Measurements from ENCODE around the gene ANK2. TPM values are rescaled to one million over a fixed set of nuclear protein-coding genes. Genes with fewer than 3 reads are reported as not detected.

The ANK2 gene
- total RNA-seq, 2 donors from 2014 or later, result 21.3 to 81.6 TPM

DNA sequence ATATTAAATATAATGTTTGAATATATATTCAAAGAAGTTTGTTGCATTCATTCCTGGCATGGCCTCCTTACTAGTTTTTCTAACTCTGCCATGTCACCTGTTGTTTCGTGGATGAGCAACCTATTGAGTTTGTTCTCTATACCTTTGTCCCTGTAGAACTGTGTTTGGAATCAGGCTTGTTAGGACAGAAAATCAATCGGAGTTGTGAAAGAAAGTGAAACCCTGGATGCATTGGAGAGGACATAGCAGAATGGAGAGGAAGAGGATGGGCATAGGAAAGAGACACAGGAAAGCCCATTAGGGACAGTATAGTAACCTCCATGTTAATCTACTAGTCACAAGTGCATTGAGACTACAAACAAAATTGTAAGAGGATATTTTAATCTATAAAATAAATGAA is 31.2 kb downstream of the ANK2 start:
- Histone ChIP-seq H3K9me3 (no peaks in the 10 kb centered on the region), H3K4me3 (no peak overlapping the region), H3K27ac (no peak overlapping the region), H3K4me1 (ENCODE audit: control insufficient read depth in 1 of 2, low read depth in 2 of 2) (no peaks in the 10 kb centered on the region), H3K36me3 (no peaks in the 10 kb centered on the region), H3K27me3 (replicated peaks; ENCODE audit: insufficient read depth) (no peaks in the 10 kb centered on the region)
- TF ChIP-seq, protein P1, sequence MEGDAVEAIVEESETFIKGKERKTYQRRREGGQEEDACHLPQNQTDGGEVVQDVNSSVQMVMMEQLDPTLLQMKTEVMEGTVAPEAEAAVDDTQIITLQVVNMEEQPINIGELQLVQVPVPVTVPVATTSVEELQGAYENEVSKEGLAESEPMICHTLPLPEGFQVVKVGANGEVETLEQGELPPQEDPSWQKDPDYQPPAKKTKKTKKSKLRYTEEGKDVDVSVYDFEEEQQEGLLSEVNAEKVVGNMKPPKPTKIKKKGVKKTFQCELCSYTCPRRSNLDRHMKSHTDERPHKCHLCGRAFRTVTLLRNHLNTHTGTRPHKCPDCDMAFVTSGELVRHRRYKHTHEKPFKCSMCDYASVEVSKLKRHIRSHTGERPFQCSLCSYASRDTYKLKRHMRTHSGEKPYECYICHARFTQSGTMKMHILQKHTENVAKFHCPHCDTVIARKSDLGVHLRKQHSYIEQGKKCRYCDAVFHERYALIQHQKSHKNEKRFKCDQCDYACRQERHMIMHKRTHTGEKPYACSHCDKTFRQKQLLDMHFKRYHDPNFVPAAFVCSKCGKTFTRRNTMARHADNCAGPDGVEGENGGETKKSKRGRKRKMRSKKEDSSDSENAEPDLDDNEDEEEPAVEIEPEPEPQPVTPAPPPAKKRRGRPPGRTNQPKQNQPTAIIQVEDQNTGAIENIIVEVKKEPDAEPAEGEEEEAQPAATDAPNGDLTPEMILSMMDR (IDR thresholded peaks at IDR 0.05), result no peak
- no peak for ATAC-seq (ENCODE audit: insufficient number of reproducible peaks, low FRiP score, low read depth)
- no peak for DNase-seq (ENCODE audit: low spot score)

DNA sequence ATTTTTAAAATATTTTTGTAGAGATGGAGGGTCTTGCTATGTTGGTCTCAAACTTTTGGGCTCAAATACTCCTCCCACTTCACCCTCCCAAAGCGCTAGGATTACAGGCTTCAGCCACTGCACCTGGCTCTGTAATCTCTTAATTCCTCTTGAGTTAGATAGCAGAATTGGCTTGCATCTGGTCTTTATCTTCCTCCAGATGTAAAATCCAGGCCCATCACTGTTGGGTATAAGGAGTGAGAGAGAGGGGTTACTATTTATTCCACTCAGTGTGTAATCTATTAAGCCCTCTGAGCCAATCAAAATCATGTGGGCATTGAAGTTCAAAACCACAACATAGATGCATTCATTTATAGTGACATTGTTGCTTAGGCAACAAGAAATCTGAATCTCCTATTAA is 33.9 kb downstream of the ANK2 start:
- DNase-seq (ENCODE audit: low spot score) (no peak), ATAC-seq (ENCODE audit: insufficient number of reproducible peaks, low FRiP score, low read depth) (no peak)
- TF ChIP-seq, protein P1 (IDR thresholded peaks at IDR 0.05), result no peak
- Histone ChIP-seq H3K9me3 (no peaks in the 10 kb centered on the region), H3K27me3 (replicated peaks; ENCODE audit: insufficient read depth) (no peaks in the 10 kb centered on the region), H3K36me3 (no peaks in the 10 kb centered on the region), H3K27ac (no peak overlapping the region), H3K4me1 (ENCODE audit: control insufficient read depth in 1 of 2, low read depth in 2 of 2) (no peaks in the 10 kb centered on the region), H3K4me3 (no peak overlapping the region)

DNA sequence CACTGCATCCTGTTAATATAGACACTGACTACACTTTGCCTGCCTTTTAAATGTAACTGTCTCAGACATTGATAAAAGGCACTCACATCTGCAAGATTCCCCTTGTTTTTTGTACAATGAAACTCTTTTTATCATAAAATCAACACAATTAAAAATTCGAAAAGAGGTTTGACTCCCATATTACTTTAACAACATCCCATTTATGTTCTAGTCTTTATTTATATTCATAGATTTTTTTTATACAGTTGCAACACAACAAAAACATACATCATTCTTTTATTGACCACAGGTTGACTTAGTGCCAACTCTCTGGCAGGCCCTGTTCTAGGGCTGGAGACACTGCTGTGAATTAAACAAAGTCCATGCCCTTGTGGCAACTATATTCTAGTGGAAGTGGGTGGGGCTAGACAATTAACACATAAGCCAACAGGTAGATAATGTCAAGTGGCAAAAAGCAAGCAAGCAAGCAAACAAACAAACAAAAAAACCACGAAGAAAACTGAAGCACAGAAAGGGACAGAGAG is 36.8 kb downstream of the ANK2 start:
- no peak overlapping the region for H3K4me3 ChIP-seq
- DNase-seq (ENCODE audit: low spot score) (no peak), ATAC-seq (ENCODE audit: insufficient number of reproducible peaks, low FRiP score, low read depth) (no peak)
- TF ChIP-seq, protein P1 (IDR thresholded peaks at IDR 0.05), result no peak
- H3K4me1 ChIP-seq (ENCODE audit: control insufficient read depth in 1 of 2, low read depth in 2 of 2), result no peaks in the 10 kb centered on the region
- H3K27ac ChIP-seq, result no peak overlapping the region
- no peaks in the 10 kb centered on the region for H3K9me3 ChIP-seq
- no peaks in the 10 kb centered on the region for H3K36me3 ChIP-seq
- H3K27me3 ChIP-seq (replicated peaks; ENCODE audit: insufficient read depth), result no peaks in the 10 kb centered on the region

DNA sequence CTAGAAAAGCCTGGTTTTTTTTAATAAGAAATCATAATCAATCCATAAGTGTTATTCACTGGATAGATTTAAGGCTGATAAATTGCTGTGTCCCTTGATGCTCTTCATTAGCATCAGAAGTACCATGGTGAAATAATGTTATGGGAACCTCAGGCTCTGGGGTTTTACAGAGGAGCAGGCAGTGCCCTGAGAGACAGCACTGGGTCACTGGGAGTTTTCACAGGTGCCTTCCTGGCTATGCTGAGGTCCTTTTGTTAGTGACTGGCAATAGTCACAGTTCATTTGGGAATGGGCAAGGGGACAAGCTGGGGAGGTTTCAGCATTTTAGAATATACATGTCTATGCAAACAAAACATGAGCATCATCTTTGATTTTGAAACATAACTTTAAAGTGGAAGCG is 38.6 kb downstream of the ANK2 start:
- TF ChIP-seq, protein P1 (IDR thresholded peaks at IDR 0.05), result no peak
- no peak for DNase-seq (ENCODE audit: low spot score)
- Histone ChIP-seq H3K4me1 (ENCODE audit: control insufficient read depth in 1 of 2, low read depth in 2 of 2) (no peaks in the 10 kb centered on the region), H3K4me3 (no peak overlapping the region), H3K36me3 (no peaks in the 10 kb centered on the region), H3K27ac (no peak overlapping the region), H3K27me3 (replicated peaks; ENCODE audit: insufficient read depth) (no peaks in the 10 kb centered on the region), H3K9me3 (no peaks in the 10 kb centered on the region)
- no peak for ATAC-seq (ENCODE audit: insufficient number of reproducible peaks, low FRiP score, low read depth)

DNA sequence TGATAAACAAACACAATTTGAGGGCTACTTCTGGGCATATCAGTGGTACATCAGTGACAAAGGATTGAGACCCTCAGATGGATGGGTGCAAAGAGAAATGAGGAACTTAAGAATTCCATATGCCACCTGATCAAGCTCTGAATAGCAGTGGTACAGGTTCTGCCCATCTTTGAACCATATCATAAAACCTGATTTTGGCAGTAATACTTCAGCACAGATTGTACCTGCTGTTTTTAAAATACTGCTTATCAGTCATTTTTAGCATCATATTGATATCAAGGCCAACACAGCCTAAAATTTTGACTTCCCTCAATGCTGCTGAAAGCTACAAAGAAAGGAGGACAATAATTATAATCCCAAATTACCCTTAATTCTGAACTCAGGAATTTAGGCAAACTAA is 41.5 kb downstream of the ANK2 start:
- ATAC-seq (ENCODE audit: insufficient number of reproducible peaks, low FRiP score, low read depth) (no peak), DNase-seq (ENCODE audit: low spot score) (no peak)
- H3K27me3 ChIP-seq (replicated peaks; ENCODE audit: insufficient read depth), result no peaks in the 10 kb centered on the region
- H3K27ac ChIP-seq, result no peak overlapping the region
- no peaks in the 10 kb centered on the region for H3K4me1 ChIP-seq (ENCODE audit: control insufficient read depth in 1 of 2, low read depth in 2 of 2)
- H3K4me3 ChIP-seq, result no peak overlapping the region
- H3K36me3 ChIP-seq, result no peaks in the 10 kb centered on the region
- TF ChIP-seq, protein P1 (IDR thresholded peaks at IDR 0.05), result no peak
- H3K9me3 ChIP-seq, result no peaks in the 10 kb centered on the region
